Measurements from ENCODE around the gene SEMA4B.
"Not testable (repeated sequence)": the region's sequence is repeated elsewhere in the genome, so short reads cannot be mapped to it uniquely, and the experiment has no call there.

SEMA4B gene

GRCh38 chr15:90257776-90258175, 56.6 kb downstream of the SEMA4B start:
- no peak for DNase-seq (ENCODE audit: low spot score)

GRCh38 chr15:90259524-90259923, 58.4 kb downstream of the SEMA4B start:
- DNase-seq (ENCODE audit: low spot score), result no peak

- not testable (repeated sequence) for DNase-seq (ENCODE audit: low spot score)
Measured at GRCh38 chr15:90260731-90261130, 59.6 kb downstream of the SEMA4B start.

- no peak for DNase-seq (ENCODE audit: low spot score)
Measured at GRCh38 chr15:90261811-90262210, 60.7 kb downstream of the SEMA4B start.

GRCh38 chr15:90262426-90262825, 61.3 kb downstream of the SEMA4B start:
- no peak for DNase-seq (ENCODE audit: low spot score)

- no peak for DNase-seq (ENCODE audit: low spot score)
Measured at GRCh38 chr15:90264671-90265070, 63.5 kb downstream of the SEMA4B start.

GRCh38 chr15:90265271-90266060, 64.3 kb downstream of the SEMA4B start, which contains the start of gene NGRN:
Gene NGRN, plus strand, starts transcription at chr15:90265672. Its CDS starts 41 bp downstream, at chr15:90265713.
- DNase-seq (ENCODE audit: low spot score), result peak; percentile 89

- peak; percentile 60 for DNase-seq (ENCODE audit: low spot score)
Measured at GRCh38 chr15:90266061-90266431, 64.9 kb downstream of the SEMA4B start.

GRCh38 chr15:90266485-90266884, 65.4 kb downstream of the SEMA4B start:
- DNase-seq (ENCODE audit: low spot score), result no peak

GRCh38 chr15:90268415-90268814, 67.3 kb downstream of the SEMA4B start:
- no peak for DNase-seq (ENCODE audit: low spot score)

- no peak for DNase-seq (ENCODE audit: low spot score)
Measured at GRCh38 chr15:90270502-90271150, 69.5 kb downstream of the SEMA4B start.

- DNase-seq (ENCODE audit: low spot score), result no peak
Measured at GRCh38 chr15:90271459-90272166, 70.5 kb downstream of the SEMA4B start.

GRCh38 chr15:90278467-90278866, 77.3 kb downstream of the SEMA4B start:
- not testable (repeated sequence) for DNase-seq (ENCODE audit: low spot score)

All from HuH-7.5 (cell line).